ENCODE results near the gene SIL1.
"Not testable (repeated sequence)": the region's sequence is repeated elsewhere in the genome, so short reads cannot be mapped to it uniquely, and the experiment has no call there.

SIL1 gene

DNA sequence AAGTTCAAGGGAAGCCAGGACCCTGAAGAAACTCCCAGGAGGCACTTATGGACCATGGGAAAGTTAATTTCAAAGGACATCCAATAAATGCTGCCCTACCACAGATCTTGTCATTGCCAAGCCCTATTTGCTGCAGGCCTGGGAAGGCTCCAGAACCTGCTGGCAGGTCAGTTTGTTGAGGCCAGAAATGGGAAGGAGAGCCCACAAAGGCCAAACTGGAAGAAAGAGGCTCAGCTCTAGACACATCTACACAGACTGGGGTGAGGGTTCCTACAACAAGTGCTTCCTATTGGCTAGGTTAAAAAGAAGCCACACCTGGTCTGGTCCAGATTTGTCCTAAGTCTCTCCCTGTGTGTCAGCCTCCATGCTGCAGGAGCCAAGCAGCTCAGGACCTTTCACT, 94.4 kb downstream of the SIL1 start:
- DNase-seq = no peak

DNA sequence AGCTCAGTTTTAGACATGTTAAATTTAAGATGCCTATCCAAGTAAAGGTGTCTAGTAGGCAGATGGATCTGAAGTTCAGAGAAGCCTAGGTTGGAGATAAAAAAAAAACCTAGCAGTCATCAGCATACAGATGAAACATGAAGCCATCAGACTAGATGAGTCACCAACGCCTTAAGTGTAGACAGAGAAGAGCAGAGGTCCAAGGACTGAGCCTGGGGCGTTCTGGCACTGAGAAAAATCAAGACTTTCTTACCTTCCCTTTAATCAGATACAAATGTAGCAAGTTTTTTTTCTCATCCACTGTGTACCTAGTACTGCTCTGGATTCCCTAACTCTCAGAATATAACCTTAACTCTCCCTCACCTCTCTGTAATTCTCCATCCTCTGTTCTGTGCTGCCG, 97.3 kb downstream of the SIL1 start:
- no peak for DNase-seq

DNA sequence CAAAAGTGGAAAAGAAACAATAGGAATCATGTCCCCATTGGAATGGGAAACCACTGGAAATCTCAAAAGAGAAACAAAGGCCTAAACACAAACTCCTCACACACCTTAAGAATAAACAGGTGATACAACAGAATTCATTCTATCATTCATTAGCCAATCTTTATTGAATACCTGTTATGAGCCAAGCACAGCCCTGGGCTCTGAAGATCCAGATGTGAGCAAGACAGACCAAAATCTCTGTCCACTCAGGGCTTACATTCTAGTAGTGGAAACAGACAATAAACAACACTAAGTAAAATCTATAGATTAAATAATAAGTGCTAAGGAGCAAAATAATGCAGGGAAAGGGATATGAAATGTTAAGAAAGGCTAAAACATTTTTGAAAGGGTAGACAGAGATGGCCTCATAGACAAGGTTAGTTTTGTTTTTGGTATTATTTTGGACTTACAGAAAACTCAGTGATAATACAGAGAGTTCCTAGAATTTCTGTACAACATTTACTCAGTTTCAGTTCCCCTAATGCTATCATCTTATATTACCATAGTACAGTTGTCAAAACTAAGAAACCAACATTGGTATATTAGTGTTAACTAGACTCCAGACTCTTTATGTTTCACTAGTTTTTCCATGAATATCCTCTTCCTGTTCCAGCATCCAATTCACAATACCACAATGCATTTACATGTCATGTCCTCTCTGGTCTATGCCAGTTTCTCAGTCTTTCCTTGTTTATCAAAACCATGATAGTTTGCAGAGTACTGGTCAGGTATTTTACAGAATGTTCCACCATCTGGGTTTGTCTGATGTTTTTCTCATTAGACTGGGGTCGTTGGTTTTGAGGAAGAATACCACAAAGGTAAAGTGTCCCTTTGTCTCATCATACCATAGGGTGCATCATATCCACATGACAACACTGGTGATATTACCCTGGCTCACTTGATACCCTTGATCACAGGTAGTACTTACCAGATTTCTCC, 103.7 kb downstream of the SIL1 start:
- no peak for DNase-seq

DNA sequence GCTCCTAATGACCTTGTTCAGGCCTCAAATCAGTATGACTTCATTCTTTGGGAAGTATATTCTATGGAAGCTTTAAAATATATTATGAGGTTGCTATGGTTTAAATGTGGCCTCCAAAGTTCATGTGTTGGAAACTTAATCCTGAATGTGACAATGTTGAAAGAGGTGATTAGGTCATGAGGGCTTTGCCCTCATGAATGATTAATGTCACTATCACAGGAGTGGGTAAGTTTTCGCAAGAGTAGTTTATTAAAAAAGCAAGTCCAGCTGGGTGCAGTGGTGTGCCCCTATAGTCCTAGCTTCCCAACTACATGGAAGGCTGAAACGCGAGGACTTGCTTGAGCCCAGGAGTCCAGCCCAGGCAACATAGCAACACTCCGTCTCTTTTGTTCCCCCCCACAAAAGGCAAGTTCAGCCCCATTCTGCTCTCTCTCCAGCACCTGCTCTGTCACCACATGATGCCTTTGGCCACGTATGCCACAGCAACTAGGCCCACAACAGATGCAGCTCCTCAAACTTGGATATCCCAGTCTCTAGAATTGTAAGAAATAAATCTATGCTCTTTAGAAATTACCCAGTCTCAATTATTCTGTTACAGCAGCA, 105.3 kb downstream of the SIL1 start:
- DNase-seq = no peak

DNA sequence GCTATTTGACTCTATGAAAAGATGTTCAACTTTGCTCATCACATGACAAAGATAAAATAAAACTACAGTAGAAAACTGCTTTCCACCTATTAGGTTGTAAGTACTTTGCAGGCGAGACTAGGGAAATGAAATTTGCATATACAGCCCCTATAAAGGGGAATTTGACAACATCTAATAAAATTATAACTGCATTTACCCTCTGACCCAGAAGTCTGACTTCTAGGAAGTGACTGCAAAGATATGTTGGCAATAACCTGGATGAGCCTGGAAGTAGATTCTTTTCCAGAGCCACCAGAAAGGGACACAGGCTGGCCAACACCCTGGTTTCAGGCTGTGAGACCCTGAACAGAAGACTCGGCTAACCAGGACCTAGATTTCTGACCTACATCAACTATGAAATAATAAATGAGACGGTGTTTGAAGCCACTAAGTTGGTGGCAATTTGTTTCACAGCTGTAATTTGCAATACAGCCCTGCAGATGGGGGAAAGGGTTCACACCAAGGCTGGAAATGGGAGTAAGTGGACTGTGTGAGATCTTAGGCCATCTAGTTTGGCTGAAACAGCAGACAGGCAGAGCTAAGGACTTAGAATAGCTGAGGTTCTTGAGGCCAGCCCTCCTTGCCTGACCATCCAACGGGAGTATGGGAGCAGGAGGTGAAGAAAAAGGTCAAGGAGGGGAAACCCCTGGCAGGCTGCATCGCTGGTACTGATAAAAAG, 106.6 kb downstream of the SIL1 start:
- no peak for DNase-seq

DNA sequence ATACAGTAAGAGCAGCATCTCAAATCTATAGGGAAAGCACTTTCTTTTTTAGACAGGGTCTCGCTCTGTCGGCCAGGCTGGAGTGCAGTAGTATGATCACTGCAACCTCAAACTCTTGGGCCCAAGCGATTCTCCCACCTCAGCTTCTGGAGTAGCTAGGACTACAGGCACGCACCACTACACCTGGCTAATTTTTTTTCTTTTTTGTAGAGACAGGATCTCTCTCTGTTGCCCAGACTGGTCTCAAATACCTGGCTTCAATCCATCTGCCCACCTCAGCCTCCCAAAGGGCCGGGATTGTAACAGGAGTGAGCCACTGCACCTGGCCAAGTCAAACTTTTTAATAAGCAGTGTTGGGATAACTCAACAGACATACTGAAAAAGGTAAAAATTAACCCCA, 107.6 kb downstream of the SIL1 start:
- no peak for DNase-seq

DNA sequence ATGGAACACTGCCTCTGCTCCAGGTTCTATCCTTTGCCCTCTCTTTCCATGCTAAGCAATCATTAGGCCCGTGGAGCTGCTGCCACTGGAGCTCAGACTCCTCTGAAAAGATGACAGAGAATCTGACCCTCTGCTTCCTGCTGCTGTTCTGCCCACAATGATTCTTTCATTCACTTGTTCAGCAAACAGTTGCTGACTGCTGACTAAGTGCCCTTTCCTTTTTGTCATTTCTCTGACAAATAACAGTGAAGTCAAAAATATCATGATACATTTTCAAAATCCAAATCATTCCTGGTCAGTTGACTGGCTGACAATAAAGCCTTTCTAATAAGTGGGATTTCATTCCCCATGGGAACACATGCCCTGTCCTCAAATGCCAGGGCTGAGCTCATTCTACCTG, 110.1 kb downstream of the SIL1 start:
- DNase-seq = no peak

DNA sequence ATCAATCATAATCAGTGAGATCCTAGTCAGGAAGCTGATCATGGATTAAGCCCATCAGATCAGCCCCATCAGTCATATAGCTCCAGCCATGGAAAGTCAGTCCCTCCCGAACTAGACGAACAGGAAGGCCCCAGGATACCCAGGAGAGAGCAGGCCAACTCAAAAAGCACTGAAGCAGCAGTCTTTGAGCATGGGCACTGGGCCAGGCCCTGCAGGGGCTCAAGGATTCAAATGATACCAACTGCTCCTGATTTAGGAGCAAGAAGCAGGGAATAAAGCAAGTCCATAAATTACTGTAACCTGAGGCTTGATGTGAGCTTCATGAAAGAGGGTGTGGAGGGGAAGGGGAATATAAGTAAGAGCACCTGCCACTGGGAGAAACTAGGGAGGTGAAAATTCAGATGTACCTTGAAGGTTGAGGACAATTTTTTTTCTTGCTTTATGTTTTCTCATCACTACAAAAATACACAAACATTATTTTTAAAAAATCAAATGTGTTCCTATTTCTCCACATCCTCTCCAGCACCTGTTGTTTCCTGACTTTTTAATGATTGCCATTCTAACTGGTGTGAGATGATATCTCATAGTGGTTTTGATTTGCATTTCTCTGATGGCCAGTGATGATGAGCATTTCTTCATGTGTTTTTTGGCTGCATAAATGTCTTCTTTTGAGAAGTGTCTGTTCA, 115.2 kb downstream of the SIL1 start:
- DNase-seq = no peak

DNA sequence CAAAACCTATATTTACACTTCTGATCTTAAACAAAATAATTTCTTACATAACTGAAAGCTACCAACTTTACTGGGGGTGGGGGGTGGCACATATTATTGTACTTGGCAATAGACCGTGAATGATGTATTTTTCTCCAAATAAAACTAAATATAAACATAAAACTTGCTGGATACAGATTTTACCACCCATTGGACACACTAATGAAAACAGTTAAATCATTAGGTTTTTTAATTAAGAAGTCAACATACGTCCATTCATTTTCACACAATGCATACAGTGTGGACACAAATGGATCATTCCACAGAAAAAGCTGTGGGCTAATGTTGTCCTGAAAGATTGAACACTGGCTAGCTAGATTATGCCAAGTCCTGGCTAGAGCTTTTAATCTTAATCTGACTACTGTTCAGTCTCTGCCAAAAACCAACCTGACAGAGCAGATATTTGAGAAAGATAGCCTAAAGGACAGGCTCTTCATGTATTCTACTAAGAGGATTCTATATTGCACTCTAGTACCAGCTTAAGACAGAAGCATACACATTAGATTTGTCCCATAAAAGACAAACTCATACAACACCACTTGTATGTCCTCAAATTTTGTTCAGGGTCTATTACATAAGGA, 118.1 kb downstream of the SIL1 start:
- DNase-seq = no peak

DNA sequence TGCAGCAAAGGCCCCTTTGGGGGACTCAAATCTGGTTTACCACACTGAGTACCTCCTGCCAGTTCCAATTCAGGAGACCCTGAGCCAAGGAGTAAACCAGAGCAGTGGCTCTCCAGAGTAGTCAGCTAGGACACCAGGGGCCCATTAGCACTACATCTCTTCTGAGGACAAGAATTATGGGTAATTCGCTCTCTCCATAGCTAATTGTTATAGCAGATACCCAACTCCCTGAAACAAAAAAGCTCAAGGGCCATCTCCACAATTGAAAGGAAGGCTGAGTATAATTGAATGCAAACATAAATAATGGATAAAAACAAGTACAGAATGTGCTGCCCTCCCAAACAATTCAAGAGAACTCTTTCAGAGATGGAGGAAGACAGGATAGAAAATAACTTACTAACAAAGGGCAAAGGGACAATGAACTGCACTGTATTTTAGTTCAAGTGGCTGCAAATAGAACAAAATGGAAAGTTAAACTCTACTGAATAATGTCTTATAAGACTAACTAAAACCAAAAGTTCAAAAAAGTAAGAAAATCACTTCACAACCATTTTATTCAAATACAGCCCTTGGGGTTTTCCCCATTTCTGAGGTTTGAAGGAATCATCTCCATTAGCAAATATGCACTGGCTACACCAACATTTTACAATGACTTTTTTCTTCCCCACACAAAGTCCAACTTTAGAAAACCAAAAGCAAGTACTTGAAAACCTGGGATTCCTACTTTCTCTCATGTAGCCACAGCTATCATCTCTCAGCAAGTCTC, 118.8 kb downstream of the SIL1 start:
- no peak for DNase-seq

DNA sequence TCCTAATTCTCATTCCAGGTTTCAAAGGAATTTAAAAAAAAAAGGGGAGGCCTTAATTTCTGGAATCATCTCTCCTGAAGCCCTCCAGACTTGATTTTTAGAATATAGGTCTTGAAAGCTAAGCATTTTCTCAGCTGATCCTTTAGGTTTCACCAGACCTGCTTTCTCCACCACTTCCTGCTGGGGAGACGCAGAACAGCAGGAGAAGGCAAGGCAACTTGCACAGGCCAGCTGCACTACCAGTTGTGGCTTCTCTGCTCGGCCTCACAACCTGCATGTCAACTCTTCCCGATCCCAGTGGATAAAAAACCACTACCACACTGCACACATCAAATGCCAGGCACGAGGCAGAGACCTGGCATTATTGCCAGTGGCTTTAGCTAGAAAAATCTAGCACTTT, 119.8 kb downstream of the SIL1 start:
- no peak for DNase-seq

DNA sequence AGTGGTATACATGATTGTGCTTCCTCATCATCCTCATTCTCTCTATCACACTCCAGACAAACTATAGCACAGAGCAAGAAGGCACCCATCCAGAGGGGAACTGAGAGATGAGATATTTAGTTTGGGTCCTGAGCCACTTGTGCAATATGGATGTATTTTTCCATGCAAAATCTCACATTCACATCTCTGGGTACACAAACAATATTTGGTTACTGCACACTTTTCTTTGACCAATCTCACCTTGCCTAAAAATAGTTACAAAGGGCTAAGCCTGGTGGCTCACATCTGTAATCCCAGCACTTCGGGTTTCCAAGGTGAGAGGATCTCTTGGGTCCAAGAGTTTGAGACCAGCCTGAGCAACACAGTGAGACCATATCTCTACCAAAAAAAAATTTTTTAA, 120.3 kb downstream of the SIL1 start:
- no peak for DNase-seq

DNA sequence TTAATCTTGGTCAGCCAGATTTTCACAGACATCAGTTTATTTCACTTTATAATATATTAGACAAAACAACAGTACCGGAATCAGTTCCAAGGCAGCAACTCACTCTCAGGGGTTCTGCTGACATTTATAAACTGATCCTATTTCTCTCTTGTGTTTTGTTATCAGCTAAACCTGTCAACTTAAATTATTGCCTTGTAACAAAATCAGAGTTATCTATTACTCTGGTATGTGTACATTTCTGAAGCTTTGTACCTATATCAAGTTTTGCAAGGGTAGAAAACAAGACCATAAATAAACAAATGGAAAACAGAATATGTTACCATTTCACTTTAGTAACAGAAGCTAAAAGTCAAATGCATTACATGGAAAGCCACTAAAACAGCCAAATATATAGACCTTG, 122.1 kb downstream of the SIL1 start:
- no peak for DNase-seq

DNA sequence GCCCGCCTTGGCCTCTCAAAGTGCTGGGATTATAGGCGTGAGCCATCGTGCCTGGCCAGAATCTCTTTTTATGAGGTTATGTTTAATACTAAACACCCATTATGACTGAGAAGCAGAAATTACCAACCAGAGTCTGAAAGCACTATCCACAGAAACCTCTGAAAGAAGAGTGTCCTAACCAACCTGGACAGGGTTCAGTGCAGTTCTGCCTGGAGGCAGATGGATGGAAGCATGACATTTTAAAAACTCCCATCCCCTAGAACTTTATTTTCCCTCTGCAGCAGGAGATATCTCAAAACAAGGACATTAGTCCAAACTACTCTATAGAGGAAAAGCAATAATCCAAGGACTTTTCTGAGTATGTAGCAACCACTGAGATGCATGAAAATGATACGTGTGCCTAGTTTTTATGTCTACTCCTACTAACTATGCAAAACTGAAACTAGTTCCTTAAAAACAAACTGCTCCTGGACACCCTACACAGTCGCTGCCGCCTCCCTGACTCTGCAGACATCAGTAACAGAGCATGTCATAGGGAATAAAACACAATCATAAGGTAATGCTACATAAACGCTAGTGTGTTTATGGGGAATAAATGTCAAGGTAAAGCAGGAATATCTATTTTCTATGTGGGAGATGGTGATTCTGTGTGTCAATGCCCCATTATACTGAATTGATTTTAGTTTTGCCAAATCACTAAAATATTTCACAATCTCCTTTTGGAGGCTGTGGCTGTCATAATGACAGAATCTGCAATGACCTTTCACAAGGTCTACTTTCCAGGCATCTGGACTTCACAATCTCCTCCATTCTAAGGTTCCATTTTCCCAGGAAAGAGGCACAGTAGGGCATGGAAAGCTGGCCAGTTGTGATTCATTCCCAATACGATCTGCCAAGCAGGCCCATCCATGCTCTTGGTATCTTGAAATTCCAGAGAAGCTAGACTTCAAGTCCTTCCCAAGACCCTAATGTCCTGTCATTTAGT, 122.8 kb downstream of the SIL1 start:
- DNase-seq = no peak

DNA sequence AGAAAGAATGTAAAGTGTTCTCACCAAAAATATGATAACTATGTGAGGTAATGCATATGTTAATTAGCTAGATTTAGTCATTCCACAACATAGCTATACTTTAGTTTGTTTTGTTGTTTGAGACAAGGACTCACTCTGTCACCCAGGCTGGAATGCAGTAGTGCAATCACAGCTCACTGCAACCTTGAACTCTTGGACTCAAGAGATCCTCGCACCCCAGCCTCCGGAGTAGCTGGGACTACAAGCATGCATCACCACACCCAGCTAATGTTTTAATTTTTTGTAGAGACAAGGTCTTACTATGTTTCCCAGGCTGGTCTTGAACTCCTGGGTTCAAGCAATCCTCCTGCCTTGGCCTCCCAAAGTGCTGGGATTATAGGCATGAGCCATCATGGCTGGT, 124.2 kb downstream of the SIL1 start:
- DNase-seq = not testable (repeated sequence)

DNA sequence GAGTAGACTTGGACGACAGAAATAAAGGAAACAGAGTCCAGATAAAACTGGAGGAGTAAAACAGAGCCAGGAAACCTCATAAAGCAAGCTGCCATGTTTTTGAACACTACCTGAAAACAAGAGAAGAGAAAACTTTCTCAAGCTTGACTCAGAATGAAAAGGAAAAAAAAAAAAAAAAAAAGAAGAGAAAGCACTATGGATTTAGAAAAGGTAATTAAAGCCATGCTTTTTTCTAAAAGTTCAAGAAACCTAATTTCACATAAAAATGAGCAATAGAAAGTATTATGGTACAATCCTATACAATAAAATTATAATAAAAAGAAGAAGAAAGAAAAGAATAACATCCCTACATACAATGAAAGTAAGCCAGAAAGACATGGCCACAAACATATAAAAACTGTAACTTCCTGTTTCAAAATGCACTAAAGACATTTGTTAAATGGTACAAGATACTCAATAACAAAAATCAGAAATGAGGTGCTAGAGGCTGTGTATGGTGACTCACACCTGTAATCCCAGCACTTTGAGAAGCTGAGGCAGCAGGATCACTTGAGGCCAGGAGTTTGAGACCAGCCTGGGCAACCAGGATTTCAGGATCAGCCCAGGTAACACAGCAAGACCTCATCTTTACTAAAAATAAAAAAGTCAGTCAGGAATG, 129.5 kb downstream of the SIL1 start:
- no peak for DNase-seq

DNA sequence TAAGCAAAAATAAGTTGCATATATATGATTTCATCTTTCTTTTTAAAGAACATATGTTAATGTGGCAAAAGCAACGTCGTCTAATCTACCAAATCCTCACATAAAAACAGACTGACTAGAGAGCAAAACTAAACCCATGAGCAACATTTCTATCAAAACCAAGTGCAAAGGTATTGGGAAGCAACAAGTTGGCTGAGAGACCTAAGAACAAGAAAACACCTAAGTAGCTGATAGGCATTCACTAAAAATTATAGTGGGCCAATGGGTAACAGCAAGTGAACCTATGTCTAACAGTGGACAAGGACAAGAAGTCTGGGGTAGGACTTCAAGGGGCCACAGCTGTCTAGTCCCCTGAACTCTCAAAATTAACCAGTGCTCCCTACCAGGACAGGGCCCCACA, 130.1 kb downstream of the SIL1 start:
- no peak for DNase-seq

DNA sequence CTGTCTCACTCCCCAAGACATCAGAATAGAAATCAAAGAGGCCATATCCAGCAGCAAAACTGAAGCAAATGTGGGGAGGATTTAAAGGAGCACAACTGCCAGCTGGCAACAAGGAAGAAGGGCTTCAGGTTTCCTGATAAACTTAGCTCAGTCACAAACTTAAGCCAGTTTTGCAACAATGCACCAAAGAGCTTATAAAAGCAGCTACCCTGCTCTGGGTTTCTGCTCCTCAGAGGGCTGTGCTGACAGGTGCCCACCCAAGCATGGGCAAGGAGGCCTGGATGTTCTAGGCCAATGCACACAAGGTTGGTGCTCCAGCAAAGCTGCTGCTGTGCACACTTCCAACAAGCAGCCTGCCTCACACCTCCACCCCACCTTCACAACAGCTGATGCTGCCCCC, 132.9 kb downstream of the SIL1 start:
- DNase-seq = no peak

DNA sequence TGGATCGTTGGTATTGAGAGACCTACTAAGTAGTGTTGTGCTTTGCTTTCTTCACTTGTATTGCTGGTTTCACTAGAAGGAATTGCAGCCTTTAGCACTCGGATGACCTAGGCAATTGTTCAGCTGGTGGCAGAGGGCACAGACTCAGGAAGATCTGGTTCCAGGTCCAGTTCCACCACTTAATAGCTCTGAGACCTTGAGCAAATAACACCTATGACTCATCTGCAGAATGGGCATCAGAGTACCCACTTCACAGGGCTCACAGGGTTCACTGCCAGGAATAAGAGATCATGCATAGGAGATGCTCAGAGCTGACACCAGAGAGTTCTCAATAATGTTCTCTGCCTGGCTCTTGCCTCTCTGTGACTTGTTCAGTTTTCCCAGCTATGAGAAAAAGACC, 133.6 kb downstream of the SIL1 start:
- no peak for DNase-seq

DNA sequence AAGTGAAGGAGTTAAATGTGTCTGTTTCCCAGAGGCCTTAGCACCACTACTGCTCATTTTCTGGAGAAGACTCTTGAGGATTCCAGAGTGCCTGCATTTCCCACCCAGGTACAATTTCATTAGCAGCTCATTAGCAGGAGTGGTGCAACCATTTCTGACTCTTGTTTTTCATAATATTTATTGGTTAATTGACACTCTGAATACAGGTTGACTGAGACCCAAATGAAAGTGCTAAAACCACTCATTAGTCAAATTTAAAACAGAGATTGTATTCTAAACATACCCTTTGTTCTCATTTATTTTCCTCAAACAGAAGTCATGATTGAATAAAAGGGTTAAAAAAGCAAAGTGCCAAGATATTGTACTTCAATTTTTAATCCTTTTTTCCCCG, 134.5 kb downstream of the SIL1 start:
- DNase-seq = no peak

Data from activated naive CD4-positive, alpha-beta T cell (primary cell).